Mucosa of descending colon (tissue), 3 donors: ENCODE measurements around the gene MRPL42. TPM values are rescaled to one million over a fixed set of nuclear protein-coding genes. Genes with fewer than 3 reads are reported as not detected.

ENCODE experiments used
- ATAC-seq: fragments of 200-7000 bp; cut with Tn5 transposase; one replicate; pipeline ENCODE4 v1.9.1; 2020; ENCODE audit warnings: mild to moderate bottlenecking, moderate library complexity
- DNase-seq, 3 donors: peaks; one replicate each; pipeline ENCODE4 v3.0.0-alpha.2; 2020
- H3K36me3 ChIP-seq: fragments of 200-600 bp; one replicate; pipeline ENCODE4 v1.8.0; 2021; ENCODE audit warnings: low read depth, mild to moderate bottlenecking
- H3K4me1 ChIP-seq: fragments of 200-600 bp; one replicate; pipeline ENCODE4 v1.8.0; 2021; ENCODE audit warnings: low read depth, mild to moderate bottlenecking
- H3K4me3 ChIP-seq: fragments of 200-600 bp; one replicate; pipeline ENCODE4 v1.8.0; 2021; ENCODE audit warnings: mild to moderate bottlenecking
- H3K9me3 ChIP-seq: fragments of 200-600 bp; one replicate; pipeline ENCODE4 v1.8.0; 2021; ENCODE audit warnings: mild to moderate bottlenecking
- CTCF ChIP-seq: fragments of 200-600 bp; IDR thresholded peaks from one replicate; pipeline ENCODE4 v1.8.0; 2022; ENCODE audit warnings: antibody characterized with exemption, mild to moderate bottlenecking
- intact Hi-C, 2 donors: fragments of 100-400 bp; cut with DNase I in 1 of 2; cut with micrococcal nuclease in 1 of 2; formaldehyde crosslinking; loops; one replicate each; pipeline versions ENCODE4 v1.11.0 to v1.11.1; 2022; cut with DNase I, micrococcal nuclease
- total RNA-seq, 3 donors: library from RNA; stranded (reverse); fragmentation: NEBNext Ultra II Directional in 2 of 3; extraction: Animal tissue kit (Norgen Biotek cat#: 25700) in 2 of 3; gene quantifications; one replicate each; pipeline versions ENCODE4 v1.2.1 to v1.2.4, GENCODE V29; 2021 to 2023
- donor health status: DM: no; HTN: no; CAD: no; lungs with moderate emphysema.
- donor health status: DM: no; HTN: no; CAD: no.
- donor health status: DM: no; HTN: yes; CAD: no.

MRPL42 gene
- total RNA-seq, 3 donors from 2014 or later, result 51.3 to 62.4 (median 61.5) TPM

DNA sequence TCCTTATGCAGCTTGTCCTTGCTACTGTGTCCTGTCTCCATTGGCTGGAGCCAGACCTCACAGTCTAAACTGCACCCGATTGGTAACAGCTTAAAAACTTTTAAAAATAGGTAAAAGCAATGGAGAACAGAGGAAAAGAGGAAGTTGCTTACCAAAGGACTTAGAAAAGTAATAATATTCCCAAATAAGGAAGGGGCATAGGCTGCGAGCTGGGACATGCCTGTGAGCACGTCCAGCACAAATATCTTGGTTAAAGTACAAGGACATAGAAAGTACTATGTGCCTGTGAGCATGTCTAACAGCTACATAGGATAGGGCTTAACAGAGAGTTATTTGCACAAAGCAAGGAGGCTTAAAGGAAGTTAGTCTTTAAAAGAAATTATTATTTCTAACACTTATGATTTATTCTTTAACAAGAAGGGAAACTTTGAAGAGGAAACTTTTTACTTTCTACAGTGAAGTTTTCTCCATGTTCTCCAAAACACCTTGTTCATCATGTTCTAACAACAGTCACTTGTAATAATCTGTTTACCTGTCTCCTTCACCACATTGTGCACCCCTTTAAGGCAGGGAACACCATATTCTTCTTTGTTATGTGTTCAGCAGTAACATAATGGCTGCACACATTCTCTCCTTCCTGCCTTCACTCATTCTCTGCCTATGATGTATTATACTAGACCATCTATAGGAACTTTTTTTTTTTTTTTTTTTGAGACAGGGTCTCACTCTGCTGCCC, 15.7 kb upstream of the MRPL42 start:
- no peak for DNase-seq
- TF ChIP-seq CTCF, result no peak
- Histone ChIP-seq H3K36me3 (no peaks in the 10 kb centered on the region), H3K4me1 (peaks cover 3% of the 10 kb centered on the region), H3K4me3 (no peak overlapping the region), H3K9me3 (no peaks in the 10 kb centered on the region)
- intact Hi-C loops, result no loop called here
- no peak for ATAC-seq

GRCh38 chr12:93453633-93454032, 13.7 kb upstream of the MRPL42 start:
- ATAC-seq, result no peak
- H3K4me1 ChIP-seq, result peaks cover 3% of the 10 kb centered on the region
- no peaks in the 10 kb centered on the region for H3K9me3 ChIP-seq
- H3K4me3 ChIP-seq, result no peak overlapping the region
- DNase-seq, result no peak
- no peaks in the 10 kb centered on the region for H3K36me3 ChIP-seq
- intact Hi-C loops, result no loop called here
- TF ChIP-seq CTCF, result no peak

DNA sequence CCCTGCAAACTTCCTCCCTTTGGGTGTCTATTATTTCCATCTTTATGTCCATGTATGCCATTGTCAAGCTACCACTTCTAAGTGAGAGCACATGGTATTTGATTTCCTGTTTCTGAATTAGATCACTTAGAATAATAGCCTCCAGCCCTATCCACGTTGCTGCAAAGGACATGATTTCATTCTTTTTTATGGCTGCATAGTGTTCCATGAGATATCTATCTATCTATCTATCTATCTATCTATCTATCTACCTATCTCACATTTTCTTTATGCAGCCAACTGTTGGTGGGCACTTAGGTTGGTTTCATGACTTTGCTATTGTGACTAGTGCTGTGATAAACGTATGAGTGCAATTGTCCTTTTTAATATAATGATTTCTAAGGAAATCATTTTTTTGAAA, 11.2 kb upstream of the MRPL42 start:
- TF ChIP-seq CTCF, result no peak
- Histone ChIP-seq H3K4me1 (no peaks in the 10 kb centered on the region), H3K36me3 (no peaks in the 10 kb centered on the region), H3K4me3 (no peak overlapping the region), H3K9me3 (no peaks in the 10 kb centered on the region)
- ATAC-seq, result no peak
- intact Hi-C loops, result no loop called here
- no peak for DNase-seq

GRCh38 chr12:93459097-93459496, 8.2 kb upstream of the MRPL42 start:
- Histone ChIP-seq H3K36me3 (no peaks in the 10 kb centered on the region), H3K4me3 (no peak overlapping the region), H3K9me3 (no peaks in the 10 kb centered on the region), H3K4me1 (no peaks in the 10 kb centered on the region)
- ATAC-seq, result no peak
- TF ChIP-seq CTCF, result no peak
- no peak for DNase-seq
- intact Hi-C loops, result no loop called here

DNA sequence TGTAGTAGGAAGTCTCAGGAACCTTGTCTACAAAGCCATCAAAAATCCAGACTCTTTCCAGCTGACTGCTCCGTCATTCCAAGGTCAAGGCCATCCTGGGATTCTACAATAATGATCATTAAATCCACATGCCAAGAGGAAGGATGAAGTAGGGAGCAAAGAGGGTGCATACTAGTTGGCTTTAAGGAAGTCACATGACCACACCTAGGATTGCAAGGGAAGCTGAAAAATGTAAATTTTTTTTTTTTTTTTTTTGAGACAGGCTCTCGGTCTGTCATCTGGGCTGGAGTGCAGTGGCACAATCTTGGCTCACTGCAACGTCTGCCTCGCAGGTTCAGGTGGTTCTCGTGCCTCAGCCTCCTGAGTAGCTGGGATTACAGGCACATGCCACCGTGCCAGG, 7.3 kb upstream of the MRPL42 start:
- ATAC-seq (no peak), DNase-seq (no peak)
- intact Hi-C loops, result no loop called here
- no peaks in the 10 kb centered on the region for H3K4me1 ChIP-seq
- no peak for TF ChIP-seq CTCF
- no peak overlapping the region for H3K4me3 ChIP-seq
- H3K9me3 ChIP-seq, result no peaks in the 10 kb centered on the region
- no peaks in the 10 kb centered on the region for H3K36me3 ChIP-seq

DNA sequence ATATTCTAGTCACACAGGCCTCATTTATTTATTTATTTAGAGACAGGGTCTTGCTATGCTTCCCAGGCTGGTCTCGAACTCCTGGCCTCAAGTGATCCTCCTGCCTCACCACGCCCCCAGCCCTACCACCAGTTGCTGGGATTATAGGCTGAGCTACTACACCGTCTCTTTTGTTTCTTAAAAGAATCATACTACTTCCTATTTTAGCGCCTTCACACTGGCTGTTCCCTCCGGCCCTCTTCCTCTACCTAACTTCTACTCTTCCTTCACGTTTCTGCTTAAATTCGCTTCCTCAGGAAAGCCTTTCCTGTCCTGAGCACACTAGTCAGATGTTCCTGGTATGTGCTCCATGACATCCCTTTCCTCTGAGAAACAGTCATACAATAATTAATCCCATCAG, 6.4 kb upstream of the MRPL42 start:
- Histone ChIP-seq H3K4me3 (no peak overlapping the region), H3K36me3 (no peaks in the 10 kb centered on the region), H3K9me3 (no peaks in the 10 kb centered on the region), H3K4me1 (no peaks in the 10 kb centered on the region)
- no peak for DNase-seq
- no peak for ATAC-seq
- intact Hi-C loops, result no loop called here
- TF ChIP-seq CTCF, result no peak
